GM11168 (cell line): Measurements from ENCODE around the gene SLCO2B1.
"Not testable (repeated sequence)": the region's sequence is repeated elsewhere in the genome, so short reads cannot be mapped to it uniquely, and the experiment has no call there.

Experiments
- in situ Hi-C: fragments of 300-500 bp; cut with MboI; formaldehyde crosslinking; loops from one replicate; pipeline ENCODE4 v1.12.0; 2022; ENCODE audit warnings: low sequenced_read_pairs; ENCODE audit not compliant: unreplicated experiment

The SLCO2B1 gene

DNA sequence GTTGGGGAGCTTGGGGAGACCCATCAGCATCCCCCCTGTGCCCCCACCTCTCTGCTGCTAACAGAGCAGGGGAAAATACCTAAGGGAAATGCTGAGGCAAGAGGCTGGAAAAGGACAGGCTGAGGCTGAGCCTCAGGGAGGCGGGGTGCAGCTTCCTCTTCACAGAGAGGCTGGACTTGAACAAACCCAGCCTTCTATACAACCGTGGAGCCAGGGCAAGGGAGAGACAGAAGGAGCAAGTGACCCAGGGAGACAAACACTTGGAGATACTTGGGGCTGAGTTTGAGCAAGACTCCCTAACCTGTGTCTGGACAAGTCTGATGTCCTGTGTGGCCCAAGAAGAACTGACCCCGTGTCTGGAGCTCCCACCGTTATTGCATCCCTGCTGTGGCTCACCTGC lies at the start of gene SLCO2B1:
SLCO2B1 (plus strand) TSS at position 229 of the 400 bp plus-strand sequence. CDS start 275 bp downstream, outside the sequence.
- in situ Hi-C loops, result no loop called here

DNA sequence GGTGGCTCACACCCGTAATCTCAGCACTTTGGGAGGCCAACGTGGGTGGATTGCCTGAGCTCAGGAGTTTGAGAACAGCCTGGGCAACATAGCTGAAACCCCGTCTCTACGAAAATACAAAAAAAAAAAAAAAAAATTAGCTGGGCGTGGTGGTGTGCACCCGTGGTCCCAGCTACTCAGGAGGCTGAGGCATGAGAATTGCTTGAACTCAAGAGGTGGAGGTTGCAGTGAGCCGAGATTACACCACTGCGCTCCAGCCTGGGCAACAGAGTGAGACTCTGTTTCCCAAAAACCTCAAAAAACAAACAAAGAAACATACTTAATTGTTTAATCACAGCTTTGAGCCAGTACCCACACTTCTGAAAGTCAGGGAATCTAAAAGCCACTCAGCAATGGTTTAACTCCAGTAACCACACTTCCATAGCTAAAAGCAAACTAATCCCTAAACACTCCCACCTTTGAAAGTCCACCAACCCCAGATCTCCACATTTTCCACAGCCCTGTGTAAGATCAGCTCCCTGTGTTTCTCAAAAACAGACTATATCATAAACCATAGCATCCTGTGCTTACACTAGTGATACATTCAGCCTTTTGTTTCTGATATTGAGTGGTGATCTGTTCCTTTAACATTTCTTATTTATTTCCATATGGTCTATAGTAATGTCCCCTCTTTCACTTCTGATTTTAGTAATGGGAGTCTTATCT lies 49.3 kb upstream of the SLCO2B1 start:
- in situ Hi-C loops, result no loop called here

- in situ Hi-C loops, result no loop called here
These were observed 47.4 kb upstream of the SLCO2B1 start for GRCh38 chr11:75103380-75104026.

GRCh38 chr11:75105462-75105925 lies 45.4 kb upstream of the SLCO2B1 start:
- in situ Hi-C loops, result no loop called here

DNA sequence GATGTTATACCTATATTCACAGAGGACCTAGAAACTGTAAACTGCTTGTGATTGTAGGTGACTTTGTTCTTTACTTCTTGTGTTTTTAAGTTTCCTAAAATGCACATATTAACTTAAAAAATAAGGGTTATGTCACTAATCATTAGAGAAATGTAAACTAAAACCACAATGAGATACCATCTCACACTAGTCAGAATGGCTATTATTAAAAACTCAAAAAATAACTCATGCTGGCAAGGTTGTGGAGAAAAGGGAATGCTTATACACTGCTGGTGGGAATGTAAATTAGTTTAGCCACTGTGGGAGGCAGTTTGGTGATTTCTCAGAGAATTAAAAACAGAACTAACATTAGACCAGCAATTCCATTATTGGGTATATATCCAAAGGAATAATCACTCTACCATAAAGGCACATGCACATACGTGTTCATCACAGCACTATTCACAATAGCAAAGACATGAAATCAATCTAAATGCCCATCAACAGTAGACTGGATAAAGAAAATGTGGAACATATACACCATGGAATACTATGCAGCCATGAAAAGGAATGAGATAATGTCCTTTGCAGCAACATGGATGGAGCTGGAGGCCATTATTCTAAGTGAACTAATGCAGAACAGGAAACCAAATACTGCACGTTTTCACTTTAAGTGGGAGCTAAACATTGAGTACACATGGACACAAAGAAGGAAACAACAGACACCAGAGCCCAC lies 44.8 kb upstream of the SLCO2B1 start:
- in situ Hi-C loops, result not testable (repeated sequence)

GRCh38 chr11:75107187-75107586 lies 43.7 kb upstream of the SLCO2B1 start:
- in situ Hi-C loops, result no loop called here

GRCh38 chr11:75112200-75112599 lies 38.7 kb upstream of the SLCO2B1 start:
- in situ Hi-C loops, result no loop called here

DNA sequence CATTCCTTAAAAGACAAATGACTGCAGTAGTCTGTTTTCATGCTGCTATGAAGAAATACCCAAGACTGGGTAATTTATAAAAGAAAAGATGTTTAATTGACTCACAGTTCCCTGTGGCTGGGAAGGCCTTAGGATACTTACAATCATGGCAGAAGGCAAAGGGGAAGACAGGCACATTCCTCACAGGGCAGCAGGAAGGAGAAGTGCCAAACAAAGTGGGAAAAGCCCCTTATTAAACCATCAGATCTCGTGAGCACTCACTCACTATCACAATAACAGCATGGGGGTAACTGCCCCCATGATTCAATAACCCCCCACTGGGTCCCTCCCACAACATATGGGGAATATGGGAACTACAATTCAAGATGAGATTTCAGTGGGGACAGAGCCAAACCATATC lies 37.9 kb upstream of the SLCO2B1 start:
- in situ Hi-C loops, result no loop called here

GRCh38 chr11:75114465-75114864 lies 36.4 kb upstream of the SLCO2B1 start:
- in situ Hi-C loops, result no loop called here

- in situ Hi-C loops, result no loop called here
These were observed 32.3 kb upstream of the SLCO2B1 start for GRCh38 chr11:75118577-75118976.

GRCh38 chr11:75126564-75126963 lies 24.3 kb upstream of the SLCO2B1 start:
- in situ Hi-C loops, result no loop called here

- in situ Hi-C loops, result no loop called here
These were observed 18.8 kb upstream of the SLCO2B1 start for GRCh38 chr11:75132080-75132479.

DNA sequence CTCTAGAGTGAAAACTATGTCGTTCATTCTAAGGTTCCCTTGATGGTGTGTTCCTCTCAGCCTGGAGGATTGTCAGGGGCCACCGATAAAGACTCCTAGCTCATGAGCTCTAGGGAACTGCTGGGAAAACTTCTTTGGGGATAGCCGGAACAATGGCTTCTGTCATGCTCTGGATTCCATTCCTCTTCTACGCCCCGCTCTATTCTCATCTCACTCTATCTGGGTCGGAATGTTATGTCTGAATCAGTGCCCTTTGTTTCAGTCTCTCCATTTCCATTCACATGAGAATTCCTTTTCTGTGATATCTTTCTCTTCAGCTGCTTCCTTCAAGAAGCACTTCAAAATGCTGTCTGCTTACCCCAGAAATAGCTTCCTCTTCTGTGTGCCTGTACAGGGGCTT lies 16.9 kb upstream of the SLCO2B1 start:
- in situ Hi-C loops, result no loop called here

DNA sequence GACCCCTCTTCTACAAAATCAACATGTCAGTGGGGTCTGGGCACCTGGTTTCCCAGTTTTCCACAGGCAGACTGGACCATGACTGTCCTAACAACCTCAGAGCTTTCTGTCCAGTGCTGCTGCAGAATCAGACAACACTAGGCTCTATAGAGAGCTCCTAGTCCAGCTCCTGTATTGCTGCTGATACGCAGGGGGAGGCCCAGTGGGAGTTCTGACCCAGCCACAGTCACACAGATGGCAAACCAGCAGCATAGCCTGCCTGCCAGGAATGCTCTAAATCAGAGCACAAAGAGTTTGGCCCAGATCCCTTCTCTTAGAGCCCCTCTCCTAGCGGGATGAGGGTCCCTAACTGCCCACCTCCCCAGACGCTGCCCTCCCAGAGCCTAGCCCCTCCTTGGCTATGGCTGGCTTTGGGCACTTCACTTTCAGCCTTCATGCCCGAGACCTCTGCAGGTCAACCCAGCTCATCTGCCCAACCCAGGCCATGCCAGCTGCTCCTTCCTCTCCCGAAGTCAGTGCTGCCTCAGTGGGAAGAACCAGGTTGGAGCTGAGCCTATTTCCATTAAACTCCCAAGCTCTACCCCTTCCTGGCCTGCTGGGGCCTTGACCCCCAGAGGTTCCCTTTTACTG lies 15.8 kb upstream of the SLCO2B1 start:
- in situ Hi-C loops, result no loop called here

GRCh38 chr11:75135651-75136050 lies 15.3 kb upstream of the SLCO2B1 start:
- in situ Hi-C loops, result no loop called here

DNA sequence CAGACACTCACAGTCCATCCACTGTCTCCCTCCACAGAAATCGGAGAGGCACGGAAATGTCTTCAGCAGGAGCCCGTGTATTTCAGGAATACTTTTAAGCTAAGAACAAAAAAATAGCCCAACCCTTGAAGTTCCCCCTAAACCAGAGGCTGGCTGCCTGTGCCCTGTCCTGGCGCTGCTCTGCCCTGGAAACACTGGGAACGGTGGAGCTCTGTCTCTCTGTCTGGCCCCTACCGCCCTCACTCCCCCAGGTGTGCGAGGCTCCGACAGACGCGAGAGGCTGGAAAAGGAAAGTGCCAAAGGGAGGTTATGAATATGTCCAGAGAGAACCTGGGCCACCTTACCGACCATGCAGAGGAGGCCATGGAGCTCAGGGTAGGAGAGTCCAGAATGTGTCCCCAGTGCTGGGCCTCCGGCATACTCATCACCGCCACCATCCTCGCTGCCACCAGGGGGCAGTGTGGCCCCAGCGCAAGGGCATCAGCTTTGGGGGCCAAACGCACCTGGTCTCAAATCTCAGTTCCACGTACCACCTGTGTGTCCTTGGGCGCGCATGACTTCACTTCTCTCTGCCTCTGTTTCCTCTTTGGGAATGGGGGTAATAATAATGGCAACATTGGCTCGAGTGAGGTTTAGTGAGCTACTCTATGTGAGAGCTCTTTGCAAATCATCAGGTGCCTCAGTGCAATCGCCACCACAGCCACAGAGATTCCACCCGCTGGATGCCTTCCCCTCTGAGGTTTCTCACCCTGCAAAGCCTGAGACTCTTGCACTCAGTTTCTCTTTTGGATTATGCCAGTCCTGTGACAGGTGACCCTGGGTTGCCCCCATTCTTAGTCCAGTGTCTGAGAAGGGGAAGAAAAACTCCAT lies 10.4 kb upstream of the SLCO2B1 start:
- in situ Hi-C loops, result loop anchor here (5.0 to 10.0 kb wide), 2 partner anchors 64 to 107 kb away; no protein-coding TSS in a partner anchor

- in situ Hi-C loops, result loop anchor here (5.0 to 10.0 kb wide), 2 partner anchors 64 to 106 kb away; no protein-coding TSS in a partner anchor
These were observed 9.7 kb upstream of the SLCO2B1 start for GRCh38 chr11:75141166-75141565.

DNA sequence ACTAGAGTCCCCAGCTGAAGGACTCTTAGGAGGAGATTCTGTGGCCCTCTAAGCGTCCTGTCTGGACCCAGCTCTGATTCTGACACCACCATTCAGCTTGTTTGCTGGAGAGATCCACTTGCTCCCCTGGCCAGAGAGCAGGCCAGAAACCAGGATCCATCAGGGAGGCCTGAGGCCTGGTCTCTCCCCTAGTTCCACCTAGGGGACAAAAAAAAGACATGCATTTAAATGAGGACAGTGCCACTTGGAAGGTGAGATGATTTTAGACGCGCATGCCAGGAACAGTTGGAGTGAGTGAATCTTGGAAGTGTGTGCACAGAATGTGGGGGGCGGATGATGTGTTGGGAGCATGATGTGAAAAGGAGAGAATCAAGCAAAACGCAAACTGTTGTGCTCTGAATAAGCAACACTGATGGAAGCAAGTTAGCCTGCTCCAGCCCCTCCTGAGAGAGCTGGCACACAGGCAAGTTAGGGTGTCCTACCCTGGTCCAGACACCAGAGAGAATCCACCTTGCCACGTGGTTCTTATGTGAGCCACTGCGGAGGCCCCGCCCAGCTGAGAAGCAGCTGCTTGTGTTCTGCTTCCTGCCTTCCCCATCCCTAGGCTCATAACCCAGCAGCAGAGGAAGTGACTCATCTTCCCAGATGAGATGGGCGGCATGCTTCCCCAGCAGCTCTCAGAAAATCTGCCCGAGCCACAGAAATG lies 8.0 kb upstream of the SLCO2B1 start:
- in situ Hi-C loops, result loop anchor here (5.0 to 10.0 kb wide), 2 partner anchors 62 to 104 kb away; no protein-coding TSS in a partner anchor

- in situ Hi-C loops, result loop anchor here (5.0 to 10.0 kb wide), 2 partner anchors 61 to 104 kb away; no protein-coding TSS in a partner anchor
These were observed 7.5 kb upstream of the SLCO2B1 start for GRCh38 chr11:75143420-75143731.
